Lower leg skin (tissue), 4 donors: ENCODE results near the gene RAB14. TPM values are rescaled to one million over a fixed set of nuclear protein-coding genes. Genes with fewer than 3 reads are reported as not detected.

Experiments used
- DNase-seq, 2 donors: peaks; one replicate each; pipeline ENCODE4 v3.0.0-alpha.2; 2019; ENCODE audit warnings: low spot score in 2 of 2
- H3K4me3 ChIP-seq: fragments of 200-600 bp; sonication (generic); 2 replicates; pipeline ENCODE4 v1.5.1; 2017; ENCODE audit warnings: mild to moderate bottlenecking, low read depth; ENCODE audit not compliant: poor library complexity, severe bottlenecking
- CTCF ChIP-seq, 3 donors: fragments of 450-650 bp; IDR thresholded peaks; one replicate each; pipeline ENCODE4 v1.5.1; 2016; ENCODE audit warnings: antibody characterized with exemption in 3 of 3, mild to moderate bottlenecking in 3 of 3, moderate library complexity in 2 of 3
- POLR2A ChIP-seq, 2 donors: fragments of 450-650 bp; IDR thresholded peaks; one replicate each; pipeline ENCODE4 v1.6.1; 2016 to 2017; ENCODE audit warnings: antibody characterized with exemption in 2 of 2, mild to moderate bottlenecking in 1 of 2, moderate library complexity in 1 of 2
- WGBS, 2 donors: methylation state at CpG; one replicate each; pipeline ENCODE4 v1.1.5; 2018; 5-methylcytosine and 5-hydroxymethylcytosine counted together
- intact Hi-C: fragments of 100-400 bp; cut with DNase I; formaldehyde crosslinking; loops from one replicate; pipeline ENCODE4 v1.15.0; 2023; ENCODE audit warnings: low total_unique reads
- total RNA-seq, 4 donors: library from RNA; depleted of rRNA; stranded (reverse); fragments of >200 nt; gene quantifications; one replicate each; pipeline ENCODE4 v1.1.0, GENCODE V29; 2016

The RAB14 gene
- total RNA-seq, 4 donors from 2014 or later, result 43.9 to 50.8 (median 49.6) TPM

- TF ChIP-seq CTCF (IDR thresholded peaks at IDR 0.05), result no peak
- TF ChIP-seq POLR2A (IDR thresholded peaks at IDR 0.05), result no peak
- WGBS, 2 donors, result 62 to 65% methylated on average over 1 of the region's 1 CpG
- no peak overlapping the region for H3K4me3 ChIP-seq
- DNase-seq, result no peak
- intact Hi-C loops, result no loop called here
Observed at GRCh38 chr9:121141706-121142105, 60.0 kb downstream of the RAB14 start.

GRCh38 chr9:121141306-121141705 lies 60.4 kb downstream of the RAB14 start:
- H3K4me3 ChIP-seq, result no peak overlapping the region
- intact Hi-C loops, result no loop called here
- no peak for DNase-seq
- WGBS, 2 donors, result 78 to 81% methylated on average over 1 of the region's 1 CpG
- no peak for TF ChIP-seq POLR2A (IDR thresholded peaks at IDR 0.05)
- no peak for TF ChIP-seq CTCF (IDR thresholded peaks at IDR 0.05)

GRCh38 chr9:121140162-121140561 lies 61.5 kb downstream of the RAB14 start:
- TF ChIP-seq CTCF (IDR thresholded peaks at IDR 0.05) (no peak), POLR2A (IDR thresholded peaks at IDR 0.05) (no peak)
- no peak overlapping the region for H3K4me3 ChIP-seq
- WGBS, 2 donors, result 92 to 97% methylated on average over 1 of the region's 1 CpG
- intact Hi-C loops, result no loop called here
- no peak for DNase-seq

GRCh38 chr9:121138973-121139372 lies 62.7 kb downstream of the RAB14 start:
- intact Hi-C loops, result no loop called here
- WGBS, 2 donors, result 74% methylated on average over 3 of the region's 3 CpGs

GRCh38 chr9:121138561-121138960 lies 63.1 kb downstream of the RAB14 start:
- H3K4me3 ChIP-seq, result no peak overlapping the region
- TF ChIP-seq POLR2A (IDR thresholded peaks at IDR 0.05), result no peak
- no peak for TF ChIP-seq CTCF (IDR thresholded peaks at IDR 0.05)
- intact Hi-C loops, result no loop called here
- no peak for DNase-seq

More at GRCh38 chr9:121138973-121139372, 62.7 kb downstream of the RAB14 start:
- no peak for DNase-seq
- no peak overlapping the region for H3K4me3 ChIP-seq
- no peak for TF ChIP-seq POLR2A (IDR thresholded peaks at IDR 0.05)
- TF ChIP-seq CTCF (IDR thresholded peaks at IDR 0.05), result no peak

- DNase-seq, result no peak
- intact Hi-C loops, result no loop called here
- no peak overlapping the region for H3K4me3 ChIP-seq
- TF ChIP-seq CTCF (IDR thresholded peaks at IDR 0.05) (no peak), POLR2A (IDR thresholded peaks at IDR 0.05) (no peak)
- WGBS, 2 donors, result 96 to 97% methylated on average over 2 of the region's 2 CpGs
Observed at GRCh38 chr9:121135642-121136041, 66.0 kb downstream of the RAB14 start.
